Mammary epithelial cell (primary cell): ENCODE data around the gene CDH4.

Source experiments
- CTCF ChIP-seq, 2 donors: IDR thresholded peaks in 1 of 2; conservative IDR thresholded peaks in 1 of 2; 2 replicates each; pipeline ENCODE4 v1.5.1; 2011 to 2012; ENCODE audit warnings: inconsistent platforms in 2 of 2, low read length in 2 of 2, mild to moderate bottlenecking in 2 of 2, control low read depth in 1 of 2, low read depth in 1 of 2; ENCODE audit not compliant: insufficient read depth in 1 of 2; ENCODE audit errors: extremely low read depth in 1 of 2
- EZH2 ChIP-seq: IDR thresholded peaks from 2 replicates; pipeline ENCODE4 v1.6.1; 2012; ENCODE audit warnings: low read length, inconsistent platforms, borderline replicate concordance

GRCh38 chr20:61295682-61296628, 43.9 kb downstream of the CDH4 start:
- TF ChIP-seq EZH2, result no peak
- TF ChIP-seq CTCF (conservative IDR thresholded peaks at IDR 0.05 in 1 of 2, IDR thresholded peaks at IDR 0.05 in 1 of 2; ENCODE audit: extremely low read depth in 1 of 2, insufficient read depth in 1 of 2, low read depth in 1 of 2, low read length in 2 of 2), result no peak
